ENCODE data around the gene PRSS12.

DNA sequence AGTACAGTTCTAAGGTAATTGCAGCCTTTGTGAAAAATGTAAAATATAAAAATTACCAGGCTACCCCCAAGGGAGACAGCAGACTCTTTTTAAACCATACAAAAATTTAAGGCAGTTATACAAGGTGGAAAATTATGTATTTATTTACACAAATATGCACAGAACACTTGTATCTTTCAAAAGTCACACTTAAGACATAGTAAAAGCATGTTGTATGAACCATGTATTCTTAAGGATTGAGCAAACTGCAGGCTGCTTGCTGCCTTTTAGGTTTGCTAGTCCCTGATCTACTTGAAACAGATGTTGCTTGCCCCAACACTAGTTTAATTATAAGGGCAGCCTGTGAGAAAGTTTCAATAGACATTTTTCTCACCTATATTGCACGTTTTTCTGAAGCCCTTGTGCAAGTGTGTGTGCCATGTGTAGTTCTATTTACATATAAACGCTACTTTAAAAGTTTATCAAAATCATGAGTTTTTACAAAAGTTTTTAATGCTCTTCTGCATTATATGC lies 72.8 kb downstream of the PRSS12 start:
- no peak for TF ChIP-seq EZH2 (IDR thresholded peaks at IDR 0.05; ENCODE audit: insufficient read depth, poor library complexity, severe bottlenecking)
- no peak for TF ChIP-seq EZH2phosphoT487 (IDR thresholded peaks at IDR 0.05; ENCODE audit: insufficient read depth, low read depth)
